ENCODE results near the gene CHCHD4. TPM values are rescaled to one million over a fixed set of nuclear protein-coding genes. Genes with fewer than 3 reads are reported as not detected.

The CHCHD4 gene
- total and polyA plus RNA-seq, 2 donors (not counting 1 experiment from before 2014, with no cell fraction given) = 12.7 to 16.3 TPM

DNA sequence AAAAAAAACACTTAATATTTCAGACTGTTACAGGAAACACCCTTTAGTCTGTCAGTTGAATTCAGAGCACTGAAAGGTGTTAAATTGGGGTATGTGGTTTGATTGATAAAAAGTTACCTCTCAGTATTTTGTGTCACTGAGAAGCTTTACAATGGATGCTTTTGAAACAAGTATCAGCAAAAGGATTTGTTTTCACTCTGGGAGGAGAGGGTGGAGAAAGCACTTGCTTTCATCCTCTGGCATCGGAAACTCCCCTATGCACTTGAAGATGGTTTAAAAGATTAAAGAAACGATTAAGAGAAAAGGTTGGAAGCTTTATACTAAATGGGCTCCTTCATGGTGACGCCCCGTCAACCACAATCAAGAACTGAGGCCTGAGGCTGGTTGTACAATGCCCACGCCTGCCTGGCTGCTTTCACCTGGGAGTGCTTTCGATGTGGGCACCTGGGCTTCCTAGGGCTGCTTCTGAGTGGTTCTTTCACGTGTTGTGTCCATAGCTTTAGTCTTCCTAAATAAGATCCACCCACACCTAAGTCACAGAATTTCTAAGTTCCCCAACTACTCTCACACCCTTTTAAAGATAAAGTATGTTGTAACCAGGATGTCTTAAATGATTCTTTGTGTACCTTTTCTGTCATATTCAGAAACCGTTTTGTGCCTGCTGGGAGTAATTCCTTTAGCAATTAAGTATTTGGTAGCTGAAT, 18.0 kb upstream of the CHCHD4 start:
- Histone ChIP-seq H3K79me2 (ENCODE audit: control insufficient read depth, insufficient read depth, low read length) (no peaks in the 10 kb centered on the region), H3K27ac (ENCODE audit: insufficient read depth, low read length) (peak overlapping the region; percentile 99), H3K4me1 (ENCODE audit: control insufficient read depth, extremely low read depth, insufficient read depth, low read length) (peaks cover 34% of the 10 kb centered on the region), H3K36me3 (ENCODE audit: control insufficient read depth, insufficient read depth, low read length) (peaks cover 42% of the 10 kb centered on the region), H3K9me3 (ENCODE audit: control insufficient read depth, insufficient read depth, low read depth, low read length) (no peaks in the 10 kb centered on the region), H4K20me1 (ENCODE audit: control insufficient read depth, extremely low read depth, insufficient read depth, low read length) (no peaks in the 10 kb centered on the region), H3K4me3 (replicated peaks in 1 of 4; ENCODE audit: control extremely low read depth in 1 of 4, insufficient read depth in 1 of 4, low read depth in 3 of 4, low read length in 4 of 4) (no peak overlapping the region), H3K4me2 (ENCODE audit: extremely low read depth, insufficient read depth, low read length) (no peak overlapping the region), H3K9ac (ENCODE audit: insufficient read depth, low read length) (no peak overlapping the region), H2AFZ (ENCODE audit: low read length) (no peak overlapping the region), H3K27me3 (ENCODE audit: control insufficient read depth, insufficient read depth, low read length) (no peaks in the 10 kb centered on the region)
- DNase-seq (ENCODE audit: low read depth in 2 of 2) = no peak
- no peak for TF ChIP-seq EZH2 (IDR thresholded peaks at IDR 0.05; ENCODE audit: low read length, missing control alignments)
- TF ChIP-seq, protein P1, sequence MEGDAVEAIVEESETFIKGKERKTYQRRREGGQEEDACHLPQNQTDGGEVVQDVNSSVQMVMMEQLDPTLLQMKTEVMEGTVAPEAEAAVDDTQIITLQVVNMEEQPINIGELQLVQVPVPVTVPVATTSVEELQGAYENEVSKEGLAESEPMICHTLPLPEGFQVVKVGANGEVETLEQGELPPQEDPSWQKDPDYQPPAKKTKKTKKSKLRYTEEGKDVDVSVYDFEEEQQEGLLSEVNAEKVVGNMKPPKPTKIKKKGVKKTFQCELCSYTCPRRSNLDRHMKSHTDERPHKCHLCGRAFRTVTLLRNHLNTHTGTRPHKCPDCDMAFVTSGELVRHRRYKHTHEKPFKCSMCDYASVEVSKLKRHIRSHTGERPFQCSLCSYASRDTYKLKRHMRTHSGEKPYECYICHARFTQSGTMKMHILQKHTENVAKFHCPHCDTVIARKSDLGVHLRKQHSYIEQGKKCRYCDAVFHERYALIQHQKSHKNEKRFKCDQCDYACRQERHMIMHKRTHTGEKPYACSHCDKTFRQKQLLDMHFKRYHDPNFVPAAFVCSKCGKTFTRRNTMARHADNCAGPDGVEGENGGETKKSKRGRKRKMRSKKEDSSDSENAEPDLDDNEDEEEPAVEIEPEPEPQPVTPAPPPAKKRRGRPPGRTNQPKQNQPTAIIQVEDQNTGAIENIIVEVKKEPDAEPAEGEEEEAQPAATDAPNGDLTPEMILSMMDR (conservative IDR thresholded peaks at IDR 0.05 in 1 of 2, IDR thresholded peaks at IDR 0.05 in 1 of 2; ENCODE audit: low read depth in 1 of 2, low read length in 2 of 2) = no peak

DNA sequence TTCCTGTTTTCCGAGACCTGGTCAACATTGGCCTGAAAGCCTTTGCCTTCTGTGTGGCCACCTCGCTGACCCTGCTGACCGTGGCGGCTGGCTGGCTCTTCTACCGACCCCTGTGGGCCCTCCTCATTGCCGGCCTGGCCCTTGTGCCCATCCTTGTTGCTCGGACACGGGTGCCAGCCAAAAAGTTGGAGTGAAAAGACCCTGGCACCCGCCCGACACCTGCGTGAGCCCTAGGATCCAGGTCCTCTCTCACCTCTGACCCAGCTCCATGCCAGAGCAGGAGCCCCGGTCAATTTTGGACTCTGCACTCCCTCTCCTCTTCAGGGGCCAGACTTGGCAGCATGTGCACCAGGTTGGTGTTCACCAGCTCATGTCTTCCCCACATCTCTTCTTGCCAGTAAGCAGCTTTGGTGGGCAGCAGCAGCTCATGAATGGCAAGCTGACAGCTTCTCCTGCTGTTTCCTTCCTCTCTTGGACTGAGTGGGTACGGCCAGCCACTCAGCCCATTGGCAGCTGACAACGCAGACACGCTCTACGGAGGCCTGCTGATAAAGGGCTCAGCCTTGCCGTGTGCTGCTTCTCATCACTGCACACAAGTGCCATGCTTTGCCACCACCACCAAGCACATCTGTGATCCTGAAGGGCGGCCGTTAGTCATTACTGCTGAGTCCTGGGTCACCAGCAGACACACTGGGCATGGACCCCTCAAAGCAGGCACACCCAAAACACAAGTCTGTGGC, 17.1 kb upstream of the CHCHD4 start:
- TF ChIP-seq EZH2 (IDR thresholded peaks at IDR 0.05; ENCODE audit: low read length, missing control alignments) = no peak
- TF ChIP-seq, protein P1 (conservative IDR thresholded peaks at IDR 0.05 in 1 of 2, IDR thresholded peaks at IDR 0.05 in 1 of 2; ENCODE audit: low read depth in 1 of 2, low read length in 2 of 2) = no peak
- H3K4me2 ChIP-seq (ENCODE audit: extremely low read depth, insufficient read depth, low read length) = no peak overlapping the region
- H3K27me3 ChIP-seq (ENCODE audit: control insufficient read depth, insufficient read depth, low read length) = no peaks in the 10 kb centered on the region
- H3K4me1 ChIP-seq (ENCODE audit: control insufficient read depth, extremely low read depth, insufficient read depth, low read length) = peaks cover 36% of the 10 kb centered on the region
- H3K9ac ChIP-seq (ENCODE audit: insufficient read depth, low read length) = no peak overlapping the region
- H3K4me3 ChIP-seq (replicated peaks in 1 of 4; ENCODE audit: control extremely low read depth in 1 of 4, insufficient read depth in 1 of 4, low read depth in 3 of 4, low read length in 4 of 4) = no peak overlapping the region
- no peak for DNase-seq (ENCODE audit: low read depth in 2 of 2)
- H4K20me1 ChIP-seq (ENCODE audit: control insufficient read depth, extremely low read depth, insufficient read depth, low read length) = no peaks in the 10 kb centered on the region
- H3K79me2 ChIP-seq (ENCODE audit: control insufficient read depth, insufficient read depth, low read length) = no peaks in the 10 kb centered on the region
- no peak overlapping the region for H2AFZ ChIP-seq (ENCODE audit: low read length)
- no peaks in the 10 kb centered on the region for H3K9me3 ChIP-seq (ENCODE audit: control insufficient read depth, insufficient read depth, low read depth, low read length)
- peak overlapping the region; percentile 99 for H3K27ac ChIP-seq (ENCODE audit: insufficient read depth, low read length)
- H3K36me3 ChIP-seq (ENCODE audit: control insufficient read depth, insufficient read depth, low read length) = peaks cover 42% of the 10 kb centered on the region

DNA sequence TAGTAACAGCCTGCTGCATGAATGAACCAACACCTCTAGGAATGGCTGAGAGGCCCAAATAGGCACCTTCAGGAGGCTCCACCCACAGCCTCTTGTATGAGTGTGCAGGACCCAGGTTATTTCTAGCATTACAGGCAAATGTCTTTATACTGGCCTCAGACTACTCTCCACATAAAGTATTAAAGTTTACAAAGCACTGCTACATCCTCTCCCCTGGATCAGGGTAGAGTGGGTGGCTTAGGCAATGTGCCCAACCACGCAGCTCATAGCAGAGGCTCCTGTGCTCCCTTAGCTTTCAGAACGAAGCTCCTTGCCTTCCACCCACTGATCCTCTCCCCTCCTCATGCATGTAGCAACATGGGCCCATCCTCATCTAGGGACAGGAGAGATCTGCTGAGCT, 16.5 kb upstream of the CHCHD4 start:
- DNase-seq (ENCODE audit: low read depth in 2 of 2) = peak in 1 of 2 donors; percentile 40
- TF ChIP-seq, protein P1 (conservative IDR thresholded peaks at IDR 0.05 in 1 of 2, IDR thresholded peaks at IDR 0.05 in 1 of 2; ENCODE audit: low read depth in 1 of 2, low read length in 2 of 2) = no peak
- no peak for TF ChIP-seq EZH2 (IDR thresholded peaks at IDR 0.05; ENCODE audit: low read length, missing control alignments)
- no peak overlapping the region for H2AFZ ChIP-seq (ENCODE audit: low read length)
- no peaks in the 10 kb centered on the region for H4K20me1 ChIP-seq (ENCODE audit: control insufficient read depth, extremely low read depth, insufficient read depth, low read length)
- H3K4me2 ChIP-seq (ENCODE audit: extremely low read depth, insufficient read depth, low read length) = no peak overlapping the region
- H3K27me3 ChIP-seq (ENCODE audit: control insufficient read depth, insufficient read depth, low read length) = no peaks in the 10 kb centered on the region
- H3K4me1 ChIP-seq (ENCODE audit: control insufficient read depth, extremely low read depth, insufficient read depth, low read length) = peaks cover 31% of the 10 kb centered on the region
- H3K4me3 ChIP-seq (replicated peaks in 1 of 4; ENCODE audit: control extremely low read depth in 1 of 4, insufficient read depth in 1 of 4, low read depth in 3 of 4, low read length in 4 of 4) = no peak overlapping the region
- no peaks in the 10 kb centered on the region for H3K9me3 ChIP-seq (ENCODE audit: control insufficient read depth, insufficient read depth, low read depth, low read length)
- no peak overlapping the region for H3K27ac ChIP-seq (ENCODE audit: insufficient read depth, low read length)
- H3K9ac ChIP-seq (ENCODE audit: insufficient read depth, low read length) = no peak overlapping the region
- no peaks in the 10 kb centered on the region for H3K79me2 ChIP-seq (ENCODE audit: control insufficient read depth, insufficient read depth, low read length)
- H3K36me3 ChIP-seq (ENCODE audit: control insufficient read depth, insufficient read depth, low read length) = peaks cover 38% of the 10 kb centered on the region

Data from fibroblast of lung (primary cell).